GM12878 (cell line): Measurements from ENCODE around the gene TBC1D24.

Experiments
- EZH2 ChIP-seq: IDR thresholded peaks from 2 replicates; pipeline ENCODE4 v1.6.1; 2012; ENCODE audit warnings: low read depth, mild to moderate bottlenecking, control low read depth, inconsistent platforms, low read length, borderline replicate concordance; ENCODE audit not compliant: control insufficient read depth
- MYC ChIP-seq: IDR thresholded peaks from 2 replicates; pipeline ENCODE4 v1.6.1; 2011; ENCODE audit warnings: mild to moderate bottlenecking, low read length, moderate library complexity, inconsistent platforms; ENCODE audit not compliant: insufficient read depth, insufficient replicate concordance, insufficient read length, severe bottlenecking
- POLR2A ChIP-seq: IDR thresholded peaks from 2 replicates; pipeline ENCODE4 v1.6.1; 2011; ENCODE audit warnings: low read depth, mild to moderate bottlenecking, low read length
- RCOR1 ChIP-seq: conservative IDR thresholded peaks from 2 replicates; pipeline ENCODE4 v1.6.1; 2012; ENCODE audit warnings: low read depth, low read length, improper control_type of control experiment
- SIN3A ChIP-seq: IDR thresholded peaks from 2 replicates; pipeline ENCODE4 v1.6.1; 2012; ENCODE audit warnings: low read depth, low read length, improper control_type of control experiment

DNA sequence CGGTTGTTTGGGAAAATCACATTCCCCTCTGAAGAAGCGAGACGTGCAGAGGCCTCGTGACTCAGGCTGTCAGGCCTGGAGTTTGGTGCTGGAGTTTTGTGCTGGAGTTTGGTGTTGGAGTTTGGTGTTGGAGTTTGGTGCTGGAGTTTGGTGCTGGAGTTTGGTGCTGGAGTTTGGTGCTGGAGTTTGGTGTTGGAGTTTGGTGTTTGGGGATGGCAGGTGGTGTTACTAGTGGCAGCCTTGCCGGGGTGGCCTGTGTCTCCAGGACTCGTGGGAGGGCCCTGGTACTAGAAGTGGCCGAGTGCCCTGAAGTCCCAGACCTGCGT is 12.6 kb downstream of the TBC1D24 start:
- no peak for TF ChIP-seq RCOR1
- no peak for TF ChIP-seq EZH2
- no peak for TF ChIP-seq POLR2A
- no peak for TF ChIP-seq SIN3A
- no peak for TF ChIP-seq MYC
